Mesenchymal stem cell (in vitro differentiated cells and primary cell): ENCODE measurements around the gene CAVIN1.

Source experiments
- DNase-seq: peaks from one replicate; pipeline ENCODE4 v3.0.0-alpha.2; 2013
- H2AFZ ChIP-seq: one replicate; pipeline ENCODE4 v1.6.1; 2013; ENCODE audit warnings: low read depth, mild to moderate bottlenecking, control low read depth, inconsistent platforms, low read length, moderate library complexity
- H2AK5ac ChIP-seq: 2 replicates; pipeline ENCODE4 v1.6.1; 2013; ENCODE audit warnings: low read length, moderate library complexity, mild to moderate bottlenecking, inconsistent platforms; ENCODE audit not compliant: severe bottlenecking
- H2BK120ac ChIP-seq: one replicate; pipeline ENCODE4 v1.6.1; 2013; ENCODE audit warnings: low read depth, mild to moderate bottlenecking, inconsistent platforms, low read length, moderate library complexity
- H2BK12ac ChIP-seq, 2 experiments: one replicate each; pipeline ENCODE4 v1.6.1; 2013; ENCODE audit warnings: inconsistent platforms in 2 of 2, low read length in 2 of 2, mild to moderate bottlenecking in 2 of 2, moderate library complexity in 2 of 2, control low read depth in 1 of 2
- H2BK15ac ChIP-seq: one replicate; pipeline ENCODE4 v1.6.1; 2013; ENCODE audit warnings: mild to moderate bottlenecking, low read depth, inconsistent platforms; ENCODE audit not compliant: poor library complexity, severe bottlenecking
- H2BK5ac ChIP-seq: 2 replicates; pipeline ENCODE4 v1.6.1; 2013; ENCODE audit warnings: low read depth, mild to moderate bottlenecking, low read length, control low read depth, inconsistent platforms; ENCODE audit not compliant: poor library complexity, severe bottlenecking
- H3K14ac ChIP-seq, 2 experiments: one replicate each; pipeline ENCODE4 v1.6.1; 2013; ENCODE audit warnings: inconsistent platforms in 2 of 2, low read length in 2 of 2, control low read depth in 1 of 2, mild to moderate bottlenecking in 1 of 2, moderate library complexity in 1 of 2
- H3K18ac ChIP-seq, 2 experiments: one replicate each; pipeline ENCODE4 v1.6.1; 2013; ENCODE audit warnings: inconsistent platforms in 2 of 2, low read length in 2 of 2, control low read depth in 1 of 2, low read depth in 1 of 2, mild to moderate bottlenecking in 1 of 2
- H3K23ac ChIP-seq, 2 experiments: one replicate each; pipeline ENCODE4 v1.6.1; 2013; ENCODE audit warnings: inconsistent platforms in 2 of 2, low read length in 2 of 2, mild to moderate bottlenecking in 2 of 2, moderate library complexity in 2 of 2, control low read depth in 1 of 2
- H3K27ac ChIP-seq: 2 replicates; pipeline ENCODE4 v1.5.1; 2013; ENCODE audit warnings: mild to moderate bottlenecking, moderate library complexity, low read length, control low read depth, inconsistent platforms; ENCODE audit not compliant: poor library complexity, severe bottlenecking
- H3K27me3 ChIP-seq, 2 experiments: 2 replicates each; pipeline versions ENCODE4 v1.6.1 to v1.7.0; 2013; ENCODE audit warnings: low read length in 2 of 2, mild to moderate bottlenecking in 2 of 2, moderate library complexity in 2 of 2, control low read depth in 1 of 2, inconsistent platforms in 1 of 2; ENCODE audit not compliant: control insufficient read depth in 1 of 2, insufficient read depth in 1 of 2
- H3K36me3 ChIP-seq, 2 experiments: 2 replicates each; pipeline versions ENCODE4 v1.6.1 to v1.7.0; 2013; ENCODE audit warnings: low read length in 2 of 2, control low read depth in 1 of 2, inconsistent platforms in 1 of 2, low read depth in 1 of 2, mild to moderate bottlenecking in 1 of 2; ENCODE audit not compliant: insufficient read depth in 2 of 2, control insufficient read depth in 1 of 2
- H3K4ac ChIP-seq, 2 experiments: one replicate each; pipeline ENCODE4 v1.6.1; 2013; ENCODE audit warnings: inconsistent platforms in 2 of 2, low read length in 2 of 2, mild to moderate bottlenecking in 2 of 2, moderate library complexity in 2 of 2, control low read depth in 1 of 2, low read depth in 1 of 2
- H3K4me1 ChIP-seq: 2 replicates; pipeline ENCODE4 v1.6.1; 2013; ENCODE audit warnings: low read depth, low read length, control low read depth; ENCODE audit not compliant: control insufficient read depth, insufficient read depth
- H3K4me2 ChIP-seq: 2 replicates; pipeline ENCODE4 v1.6.1; 2013; ENCODE audit warnings: low read length, mild to moderate bottlenecking, inconsistent platforms; ENCODE audit not compliant: poor library complexity, severe bottlenecking
- H3K4me3 ChIP-seq, 2 experiments: 2 replicates each; pipeline versions ENCODE4 v1.5.1 to v1.7.0; 2013; ENCODE audit warnings: low read length in 2 of 2, mild to moderate bottlenecking in 2 of 2, control low read depth in 1 of 2, low read depth in 1 of 2; ENCODE audit not compliant: insufficient read depth in 1 of 2
- H3K79me1 ChIP-seq: replicated peaks from 2 replicates; pipeline ENCODE4 v1.6.1; 2013; ENCODE audit warnings: mild to moderate bottlenecking, control low read depth, low read length, inconsistent platforms; ENCODE audit not compliant: poor library complexity, severe bottlenecking
- H3K9ac ChIP-seq: 2 replicates; pipeline ENCODE4 v1.7.0; 2013; ENCODE audit warnings: mild to moderate bottlenecking, low read length, moderate library complexity
- H3K9me3 ChIP-seq: 2 replicates; pipeline ENCODE4 v1.7.0; 2013; ENCODE audit warnings: mild to moderate bottlenecking, low read length; ENCODE audit not compliant: control insufficient read depth
- H4K8ac ChIP-seq: one replicate; pipeline ENCODE4 v1.6.1; 2013; ENCODE audit warnings: inconsistent platforms, mild to moderate bottlenecking, low read length, moderate library complexity
- H4K91ac ChIP-seq: one replicate; pipeline ENCODE4 v1.6.1; 2013; ENCODE audit warnings: mild to moderate bottlenecking, low read length, inconsistent platforms
- WGBS: methylation state at CpG from one replicate; pipeline ENCODE4 v1.1.7; 2013; ENCODE audit warnings: mixed read lengths; 5-methylcytosine and 5-hydroxymethylcytosine counted together

The CAVIN1 gene

GRCh38 chr17:42410319-42410685, 12.8 kb downstream of the CAVIN1 start:
- Histone ChIP-seq H3K36me3 (peaks cover 7 to 22% of the 10 kb centered on the region in 2 experiments), H2BK12ac (no peak overlapping the region), H3K18ac (no peak overlapping the region), H3K9me3 (no peaks in the 10 kb centered on the region), H3K23ac (no peak overlapping the region), H2BK5ac (no peak overlapping the region), H3K14ac (no peak overlapping the region), H3K79me1 (peaks cover 8% of the 10 kb centered on the region), H3K27ac (no peak overlapping the region), H2BK15ac (no peak overlapping the region), H4K8ac (no peak overlapping the region), H4K91ac (no peak overlapping the region), H2BK120ac (no peak overlapping the region), H2AK5ac (no peak overlapping the region), H3K4me3 (peak overlapping the region in 1 of 2 experiments; percentile 63), H3K4ac (no peak overlapping the region), H3K9ac (peak overlapping the region; percentile 80), H2AFZ (no peak overlapping the region), H3K27me3 (no peaks in the 10 kb centered on the region), H3K4me1 (peaks cover 36% of the 10 kb centered on the region), H3K4me2 (no peak overlapping the region)
- no peak for DNase-seq
- 69% methylated on average over 4 of the region's 5 CpGs for WGBS

- Histone ChIP-seq H3K4me2 (no peak overlapping the region), H3K27me3 (no peaks in the 10 kb centered on the region), H2AK5ac (no peak overlapping the region), H2AFZ (no peak overlapping the region), H2BK12ac (peak overlapping the region; percentile 0 to 34), H4K8ac (peak overlapping the region; percentile 82), H3K27ac (peak overlapping the region; percentile 15), H3K9ac (peak overlapping the region; percentile 80), H3K4me1 (peaks cover 30% of the 10 kb centered on the region), H2BK5ac (no peak overlapping the region), H3K4me3 (peak overlapping the region in 1 of 2 experiments; percentile 63), H3K9me3 (no peaks in the 10 kb centered on the region), H3K79me1 (peaks cover 12% of the 10 kb centered on the region), H3K36me3 (peaks cover 13 to 28% of the 10 kb centered on the region in 2 experiments), H3K18ac (peak overlapping the region in 1 of 2 experiments; percentile 14), H4K91ac (no peak overlapping the region), H3K23ac (peak overlapping the region in 1 of 2 experiments; percentile 7), H3K14ac (no peak overlapping the region), H3K4ac (peak overlapping the region in 1 of 2 experiments; percentile 73), H2BK120ac (peak overlapping the region; percentile 54), H2BK15ac (no peak overlapping the region)
- DNase-seq = peak; percentile 93
- WGBS = 43% methylated on average over 3 of the region's 5 CpGs
Measured at GRCh38 chr17:42409523-42410318, 13.3 kb downstream of the CAVIN1 start.

GRCh38 chr17:42408061-42408460, 15.0 kb downstream of the CAVIN1 start:
- 50% methylated on average over 1 of the region's 2 CpGs for WGBS

GRCh38 chr17:42407289-42407836, 15.7 kb downstream of the CAVIN1 start:
- Histone ChIP-seq H3K4me1 (peaks cover 25% of the 10 kb centered on the region), H3K9me3 (no peaks in the 10 kb centered on the region), H3K4me2 (no peak overlapping the region), H3K36me3 (peaks cover 36 to 45% of the 10 kb centered on the region in 2 experiments), H3K4me3 (peak overlapping the region in 1 of 2 experiments; percentile 58), H3K27me3 (no peaks in the 10 kb centered on the region), H3K9ac (peak overlapping the region; percentile 59), H3K14ac (no peak overlapping the region), H3K18ac (peak overlapping the region in 1 of 2 experiments; percentile 11), H3K23ac (peak overlapping the region in 1 of 2 experiments; percentile 79), H3K4ac (no peak overlapping the region), H2BK120ac (no peak overlapping the region), H3K79me1 (peaks cover 27% of the 10 kb centered on the region), H2BK5ac (no peak overlapping the region), H3K27ac (no peak overlapping the region), H2AFZ (no peak overlapping the region), H2AK5ac (no peak overlapping the region), H4K91ac (no peak overlapping the region), H4K8ac (no peak overlapping the region), H2BK15ac (no peak overlapping the region), H2BK12ac (no peak overlapping the region)
- WGBS = 60% methylated on average over 2 of the region's 2 CpGs
- no peak for DNase-seq

More at GRCh38 chr17:42408061-42408460, 15.0 kb downstream of the CAVIN1 start:
- Histone ChIP-seq H3K9ac (peak overlapping the region; percentile 59), H2BK120ac (no peak overlapping the region), H3K4me1 (peaks cover 25% of the 10 kb centered on the region), H3K14ac (no peak overlapping the region), H3K18ac (no peak overlapping the region), H2BK5ac (no peak overlapping the region), H3K27me3 (no peaks in the 10 kb centered on the region), H3K36me3 (peaks cover 29 to 42% of the 10 kb centered on the region in 2 experiments), H3K4me2 (no peak overlapping the region), H3K79me1 (peaks cover 27% of the 10 kb centered on the region), H3K4ac (no peak overlapping the region), H3K23ac (no peak overlapping the region), H4K91ac (no peak overlapping the region), H2AFZ (no peak overlapping the region), H3K27ac (no peak overlapping the region), H3K4me3 (no peak overlapping the region), H2BK15ac (no peak overlapping the region), H2AK5ac (no peak overlapping the region), H2BK12ac (no peak overlapping the region), H4K8ac (no peak overlapping the region), H3K9me3 (no peaks in the 10 kb centered on the region)
- DNase-seq = no peak
